ENCODE results near the gene TUBA3E.
"Not testable (repeated sequence)": the region's sequence is repeated elsewhere in the genome, so short reads cannot be mapped to it uniquely, and the experiment has no call there.

The TUBA3E gene

GRCh38 chr2:130142396-130143265 is 55.6 kb downstream of the TUBA3E start:
- DNase-seq: not testable (repeated sequence)
